Esophagus (tissue), 2 donors: Measurements from ENCODE around the gene CR2. TPM values are rescaled to one million over a fixed set of nuclear protein-coding genes. Genes with fewer than 3 reads are reported as not detected.
A peak's percentile ranks its signal among the peaks of the same experiment; 100 is the strongest.
"Not testable (repeated sequence)": the region's sequence is repeated elsewhere in the genome, so short reads cannot be mapped to it uniquely, and the experiment has no call there.

Source experiments
- H3K27ac ChIP-seq, 2 donors: one replicate each; pipeline ENCODE4 v1.5.1; 2013; ENCODE audit warnings: low read depth in 2 of 2, mild to moderate bottlenecking in 2 of 2, inconsistent platforms in 1 of 2, low read length in 1 of 2, moderate library complexity in 1 of 2
- H3K27me3 ChIP-seq, 2 donors: one replicate each; pipeline ENCODE4 v1.6.1; 2013; ENCODE audit warnings: low read length in 2 of 2, control low read depth in 1 of 2, mild to moderate bottlenecking in 1 of 2; ENCODE audit not compliant: insufficient read depth in 2 of 2, control insufficient read depth in 1 of 2
- H3K36me3 ChIP-seq, 2 donors: one replicate each; pipeline ENCODE4 v1.6.1; 2013; ENCODE audit warnings: low read length in 1 of 2; ENCODE audit not compliant: control insufficient read depth in 2 of 2, insufficient read depth in 2 of 2
- H3K4me1 ChIP-seq, 2 donors: one replicate each; pipeline ENCODE4 v1.6.1; 2013; ENCODE audit warnings: low read length in 1 of 2; ENCODE audit not compliant: control insufficient read depth in 2 of 2, insufficient read depth in 2 of 2
- H3K4me3 ChIP-seq, 2 donors: one replicate each; pipeline ENCODE4 v1.5.1; 2013; ENCODE audit warnings: low read length in 2 of 2, mild to moderate bottlenecking in 2 of 2, low read depth in 1 of 2, moderate library complexity in 1 of 2
- H3K9me3 ChIP-seq, 2 donors: one replicate each; pipeline ENCODE4 v1.6.1; 2013; ENCODE audit warnings: mild to moderate bottlenecking in 2 of 2, low read depth in 1 of 2, low read length in 1 of 2, moderate library complexity in 1 of 2; ENCODE audit not compliant: control insufficient read depth in 2 of 2, insufficient read depth in 1 of 2
- WGBS, 2 donors: extraction: QIAGEN DNeasy Blood & Tissue Kit; methylation state at CpG; one replicate each; pipeline ENCODE4 v1.1.7; 2013; 5-methylcytosine and 5-hydroxymethylcytosine counted together
- polyA plus RNA-seq, 2 donors: library from polyadenylated mRNA; stranded (reverse); fragments of 200-250 nt; gene quantifications; one replicate each; pipeline ENCODE4 v1.2.3, GENCODE V29; 2013
- donor health status: healthy with polysubstance abuse.
- donor health status: Bipolar disorder and iron deficiency.

Gene CR2
- polyA plus RNA-seq, 2 donors, result 0.02 to 0.06 TPM

DNA sequence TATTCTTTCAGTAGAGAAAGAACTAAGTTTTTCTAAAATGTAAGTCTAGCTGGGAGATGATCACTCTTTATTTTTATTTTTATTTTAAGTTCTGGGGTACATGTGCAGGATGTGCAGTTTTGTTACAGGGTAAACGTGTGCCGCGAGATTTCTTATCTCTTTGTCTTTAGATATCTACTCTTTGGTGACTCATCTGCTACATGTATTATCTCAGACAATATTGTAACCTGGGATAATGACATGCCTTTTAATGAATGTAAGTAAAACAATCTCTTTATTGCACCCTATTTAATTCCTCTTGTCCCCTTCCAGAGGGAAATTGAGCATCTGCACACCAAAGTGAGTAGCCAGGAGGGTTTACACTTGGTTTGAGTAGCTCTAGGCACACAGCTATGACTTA is 9.4 kb downstream of the CR2 start:
- H3K27me3 ChIP-seq, result peaks cover 0 to 3% of the 10 kb centered on the region in 2 donors
- no peaks in the 10 kb centered on the region for H3K36me3 ChIP-seq
- no peaks in the 10 kb centered on the region for H3K4me1 ChIP-seq
- no peak overlapping the region for H3K4me3 ChIP-seq
- WGBS, 2 donors, result 61 to 82% methylated on average over 3 of the region's 3 CpGs
- no peak overlapping the region for H3K27ac ChIP-seq
- H3K9me3 ChIP-seq, result no peaks in the 10 kb centered on the region

DNA sequence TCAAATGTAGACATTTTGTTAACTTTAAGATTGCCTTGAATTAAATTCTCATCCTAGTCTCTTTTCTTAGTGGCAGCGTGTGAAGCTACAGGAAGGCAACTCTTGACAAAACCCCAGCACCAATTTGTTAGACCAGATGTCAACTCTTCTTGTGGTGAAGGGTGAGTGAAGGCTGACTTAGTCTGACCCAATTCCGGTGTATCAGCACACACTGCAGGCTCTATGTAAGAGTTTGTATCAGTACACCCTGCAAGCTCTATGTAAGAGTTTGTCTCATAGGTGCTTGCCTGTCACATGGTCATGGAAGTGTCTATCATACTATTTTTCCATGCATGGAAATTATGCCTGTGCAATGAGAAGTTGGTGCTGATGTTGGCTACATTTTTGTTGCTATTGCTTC is 16.8 kb downstream of the CR2 start:
- H3K36me3 ChIP-seq, result no peaks in the 10 kb centered on the region
- no peak overlapping the region for H3K27ac ChIP-seq
- H3K9me3 ChIP-seq, result no peaks in the 10 kb centered on the region
- no peaks in the 10 kb centered on the region for H3K4me1 ChIP-seq
- 82 to 85% methylated on average over 2 of the region's 2 CpGs for WGBS, 2 donors
- no peaks in the 10 kb centered on the region for H3K27me3 ChIP-seq
- H3K4me3 ChIP-seq, result no peak overlapping the region

DNA sequence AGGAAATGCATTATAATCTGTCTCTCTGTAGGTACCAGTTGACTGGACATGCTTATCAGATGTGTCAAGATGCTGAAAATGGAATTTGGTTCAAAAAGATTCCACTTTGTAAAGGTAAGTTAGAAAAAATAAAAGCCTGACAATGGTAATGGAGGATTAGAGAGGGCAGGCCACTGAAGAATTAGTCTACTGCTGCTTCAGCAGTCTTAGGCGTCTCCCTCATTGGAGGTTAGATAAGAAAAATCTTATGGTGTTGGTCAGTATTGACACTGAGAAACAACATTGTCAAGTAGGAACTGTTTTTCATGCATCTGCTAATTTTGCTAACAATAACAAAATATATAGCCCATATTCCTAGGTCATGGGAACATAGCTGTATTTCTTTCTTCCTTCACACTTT is 20.1 kb downstream of the CR2 start:
- Histone ChIP-seq H3K36me3 (no peaks in the 10 kb centered on the region), H3K27ac (no peak overlapping the region), H3K4me3 (no peak overlapping the region), H3K4me1 (no peaks in the 10 kb centered on the region), H3K9me3 (no peaks in the 10 kb centered on the region), H3K27me3 (no peaks in the 10 kb centered on the region)
- WGBS, 2 donors, result 90 to 94% methylated on average over 1 of the region's 1 CpG

DNA sequence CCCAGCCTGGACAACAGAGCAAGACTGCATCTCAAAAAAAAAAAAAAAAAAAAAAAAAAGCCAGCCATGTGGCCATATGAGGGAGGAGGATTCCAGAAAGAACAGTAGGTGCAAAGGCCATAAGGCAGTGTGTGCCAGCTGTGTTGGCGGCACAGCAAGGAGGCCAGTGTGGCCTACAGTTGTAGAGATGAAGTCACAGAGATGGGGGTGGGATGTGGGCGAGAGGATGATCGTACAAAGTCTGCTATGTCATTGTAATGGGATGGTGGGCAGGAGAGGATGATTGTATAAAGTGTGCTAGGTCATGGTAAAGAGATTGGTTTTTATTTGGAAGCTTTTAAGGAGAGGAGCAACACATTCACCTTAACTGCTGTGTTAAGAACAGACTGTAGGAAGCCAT is 32.1 kb downstream of the CR2 start:
- WGBS, 2 donors, result 78 to 90% methylated on average over 3 of the region's 3 CpGs
- no peaks in the 10 kb centered on the region for H3K4me1 ChIP-seq
- no peaks in the 10 kb centered on the region for H3K9me3 ChIP-seq
- H3K27ac ChIP-seq, result no peak overlapping the region
- no peaks in the 10 kb centered on the region for H3K36me3 ChIP-seq
- no peaks in the 10 kb centered on the region for H3K27me3 ChIP-seq
- H3K4me3 ChIP-seq, result no peak overlapping the region

DNA sequence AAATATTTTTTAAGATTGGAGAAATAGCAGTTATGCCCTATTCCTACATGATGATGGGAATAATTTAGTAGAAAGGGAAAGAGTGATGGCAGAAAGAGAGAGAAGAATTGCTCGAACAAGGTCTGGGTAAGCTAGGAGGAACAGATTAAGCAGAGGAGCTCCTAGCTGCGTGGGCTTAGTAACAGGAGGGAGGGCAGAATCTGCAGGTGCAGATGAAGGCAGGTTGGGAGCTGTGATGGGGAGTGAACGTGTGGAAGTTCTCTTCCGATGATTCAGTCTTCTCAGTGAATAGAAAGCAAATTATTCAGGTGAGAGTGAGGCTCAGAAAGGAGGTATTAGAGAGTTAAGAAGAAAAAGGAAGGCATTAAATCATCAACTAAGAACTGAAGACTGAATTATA is 33.5 kb downstream of the CR2 start:
- Histone ChIP-seq H3K27ac (no peak overlapping the region), H3K36me3 (no peaks in the 10 kb centered on the region), H3K4me3 (no peak overlapping the region), H3K9me3 (no peaks in the 10 kb centered on the region), H3K27me3 (no peaks in the 10 kb centered on the region), H3K4me1 (no peaks in the 10 kb centered on the region)
- WGBS, 2 donors, result 66 to 80% methylated on average over 4 of the region's 4 CpGs

DNA sequence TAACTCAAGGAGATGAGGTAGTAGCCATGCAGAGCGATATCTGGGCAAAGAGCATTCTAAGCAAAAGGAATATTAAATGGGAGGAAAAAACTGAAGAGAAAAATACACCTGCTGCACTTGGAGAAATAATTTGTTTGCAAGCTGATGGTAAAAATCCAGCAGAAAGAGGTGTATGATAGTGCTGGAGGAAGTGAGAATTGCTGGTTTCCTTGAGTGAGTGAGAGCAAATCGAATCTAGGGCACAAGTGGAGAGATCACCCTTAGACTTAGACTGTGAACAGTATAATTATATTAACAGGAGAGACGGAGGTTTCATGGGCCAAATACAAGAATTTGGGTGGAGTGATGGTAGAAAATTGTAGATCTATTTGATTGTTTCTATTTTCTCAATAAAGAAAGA is 39.1 kb downstream of the CR2 start:
- H3K4me3 ChIP-seq, result no peak overlapping the region
- no peak overlapping the region for H3K27ac ChIP-seq
- 80 to 83% methylated on average over 3 of the region's 3 CpGs for WGBS, 2 donors
- peaks cover 0 to 4% of the 10 kb centered on the region in 2 donors for H3K4me1 ChIP-seq
- peaks cover 0 to 7% of the 10 kb centered on the region in 2 donors for H3K27me3 ChIP-seq
- no peaks in the 10 kb centered on the region for H3K36me3 ChIP-seq
- no peaks in the 10 kb centered on the region for H3K9me3 ChIP-seq

DNA sequence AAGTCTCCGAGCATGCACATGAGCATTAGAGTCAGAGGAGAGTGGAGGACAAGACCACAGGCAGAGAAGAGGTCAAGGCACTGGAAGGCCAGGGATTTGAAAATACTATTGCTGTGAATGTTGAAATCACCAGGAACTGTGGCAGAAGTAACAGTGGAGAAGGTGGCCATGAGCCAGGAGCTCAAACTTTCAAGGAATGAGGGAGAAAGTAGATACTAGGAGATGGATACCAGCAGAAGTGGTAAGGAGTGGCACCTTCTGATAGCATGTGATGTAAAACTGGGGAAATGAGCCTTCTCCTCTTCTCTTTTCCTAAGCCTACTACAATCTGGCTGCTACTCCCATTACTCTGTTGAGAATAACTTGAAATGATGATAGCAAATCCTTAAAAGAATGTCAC is 40.0 kb downstream of the CR2 start:
- no peaks in the 10 kb centered on the region for H3K9me3 ChIP-seq
- WGBS, 2 donors, result 88 to 96% methylated on average over 1 of the region's 1 CpG

DNA sequence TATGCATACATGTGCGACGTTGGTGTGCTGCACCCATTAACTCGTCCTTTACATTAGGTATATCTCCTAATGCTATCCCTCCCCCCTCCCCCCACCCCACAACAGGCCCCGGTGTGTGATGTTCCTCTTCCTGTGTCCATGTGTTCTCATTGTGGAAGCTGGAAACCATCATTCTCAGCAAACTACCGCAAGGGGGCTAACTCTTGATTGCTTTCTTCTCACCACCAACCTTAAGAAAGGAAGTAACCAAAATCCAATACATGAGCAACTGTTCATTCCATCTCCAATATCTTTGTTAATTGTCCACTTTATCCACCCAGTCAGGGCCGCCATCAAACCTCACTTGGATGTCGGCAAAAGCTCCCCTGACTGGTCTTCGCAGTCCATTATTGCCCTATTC is 41.2 kb downstream of the CR2 start:
- not testable (repeated sequence) for H3K27ac ChIP-seq, H3K4me1 ChIP-seq, H3K4me3 ChIP-seq, H3K36me3 ChIP-seq, H3K27me3 ChIP-seq, H3K9me3 ChIP-seq
- 79 to 87% methylated on average over 8 of the region's 8 CpGs for WGBS, 2 donors

More for the DNA sequence above, 40.0 kb downstream of the CR2 start:
- Histone ChIP-seq H3K27ac (no peak overlapping the region), H3K36me3 (no peaks in the 10 kb centered on the region), H3K4me3 (no peak overlapping the region), H3K4me1 (peaks cover 0 to 4% of the 10 kb centered on the region in 2 donors), H3K27me3 (peaks cover 0 to 7% of the 10 kb centered on the region in 2 donors)

DNA sequence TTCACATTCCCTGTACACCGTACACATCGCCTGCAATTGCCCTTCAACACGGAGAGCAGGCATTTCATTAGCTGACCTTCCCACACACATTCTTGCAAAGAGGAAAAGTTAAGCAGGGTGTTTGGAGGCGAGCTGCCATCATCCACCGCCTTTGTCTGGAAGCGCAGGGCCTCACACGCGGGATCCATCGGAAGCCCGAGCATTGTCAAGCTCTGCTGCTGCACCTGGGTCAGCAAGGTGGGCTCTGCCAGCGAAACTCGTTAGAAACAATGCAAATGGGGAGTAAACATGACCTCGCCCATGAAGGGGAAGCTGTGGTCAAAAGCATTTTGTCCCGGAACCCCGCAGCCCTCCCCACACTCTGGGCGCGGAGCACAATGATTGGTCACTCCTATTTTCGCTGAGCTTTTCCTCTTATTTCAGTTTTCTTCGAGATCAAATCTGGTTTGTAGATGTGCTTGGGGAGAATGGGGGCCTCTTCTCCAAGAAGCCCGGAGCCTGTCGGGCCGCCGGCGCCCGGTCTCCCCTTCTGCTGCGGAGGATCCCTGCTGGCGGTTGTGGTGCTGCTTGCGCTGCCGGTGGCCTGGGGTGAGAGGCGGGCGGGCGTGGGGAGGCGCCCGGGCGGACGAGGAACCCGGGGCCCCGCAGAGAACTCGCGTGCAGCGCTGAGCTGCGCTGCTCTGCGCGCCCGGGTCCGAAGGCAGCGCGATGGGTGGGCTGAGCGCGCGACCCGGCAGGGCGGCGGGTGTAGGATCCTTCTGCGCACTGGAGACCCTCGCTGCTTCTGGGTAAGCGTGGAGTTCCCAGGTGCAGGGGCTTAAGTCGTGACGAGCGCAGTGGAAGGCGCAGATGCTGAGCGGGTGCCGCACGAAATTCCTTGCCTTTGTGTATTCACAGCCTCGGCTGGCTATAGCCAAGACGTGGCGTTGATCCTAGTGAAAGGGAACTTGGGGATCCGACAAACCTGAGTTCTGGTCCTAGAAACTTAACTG is 42.0 kb downstream of the CR2 start, which contains the start of gene CR1:
Gene CR1, plus strand, starts transcription at position 357 of the 992 bp plus-strand sequence. Its CDS starts 111 bp downstream, at position 468.
- H3K27ac ChIP-seq, result no peak within 1 kb of the TSS
- H3K4me3 ChIP-seq, result peak within 1 kb of the TSS; percentile 4 to 20
- no peaks in the 10 kb centered on the region for H3K9me3 ChIP-seq
- peaks cover 0 to 7% of the 10 kb centered on the region in 2 donors for H3K27me3 ChIP-seq
- WGBS, 2 donors, result 5 to 7% methylated on average over 66 to 68 of the region's 68 CpGs
- H3K4me1 ChIP-seq, result peaks cover 0 to 4% of the 10 kb centered on the region in 2 donors
- no peaks in the 10 kb centered on the region for H3K36me3 ChIP-seq

DNA sequence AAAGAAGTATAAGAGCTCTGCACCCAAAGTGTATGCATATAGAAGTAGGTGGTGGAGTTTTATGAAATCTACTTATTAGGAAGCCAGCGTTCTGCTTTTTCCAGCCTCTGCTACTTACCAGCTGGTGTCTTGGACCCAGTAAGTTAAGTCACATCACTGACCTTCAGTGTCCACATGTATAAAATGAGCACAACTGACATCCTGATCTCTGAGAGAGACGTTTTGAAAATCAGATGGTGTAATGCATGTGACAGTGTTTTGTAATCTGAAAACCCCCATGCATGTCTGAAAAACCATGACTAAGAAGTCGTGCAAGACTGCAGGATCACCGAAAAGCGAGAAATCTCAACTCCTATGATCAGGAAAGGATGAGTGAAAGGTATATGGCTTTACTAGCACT is 43.8 kb downstream of the CR2 start:
- Histone ChIP-seq H3K4me3 (no peak overlapping the region), H3K36me3 (no peaks in the 10 kb centered on the region), H3K27ac (no peak overlapping the region), H3K27me3 (peaks cover 0 to 7% of the 10 kb centered on the region in 2 donors), H3K9me3 (no peaks in the 10 kb centered on the region), H3K4me1 (peaks cover 0 to 4% of the 10 kb centered on the region in 2 donors)
- 66% methylated on average over 5 of the region's 5 CpGs for WGBS, 2 donors
